Breast epithelium (tissue), 3 donors: ENCODE results near the gene RSPO1.

ENCODE experiments used
- POLR2A ChIP-seq: fragments of 450-650 bp; IDR thresholded peaks from one replicate; pipeline ENCODE4 v1.6.1; 2016; ENCODE audit warnings: antibody characterized with exemption, mild to moderate bottlenecking, moderate library complexity
- TF ChIP-seq, protein P1 (sequence below), 3 donors: fragments of 450-650 bp; IDR thresholded peaks; one replicate each; pipeline ENCODE4 v1.5.1; 2016 to 2017; ENCODE audit warnings: antibody characterized with exemption in 3 of 3, mild to moderate bottlenecking in 3 of 3, moderate library complexity in 3 of 3

DNA sequence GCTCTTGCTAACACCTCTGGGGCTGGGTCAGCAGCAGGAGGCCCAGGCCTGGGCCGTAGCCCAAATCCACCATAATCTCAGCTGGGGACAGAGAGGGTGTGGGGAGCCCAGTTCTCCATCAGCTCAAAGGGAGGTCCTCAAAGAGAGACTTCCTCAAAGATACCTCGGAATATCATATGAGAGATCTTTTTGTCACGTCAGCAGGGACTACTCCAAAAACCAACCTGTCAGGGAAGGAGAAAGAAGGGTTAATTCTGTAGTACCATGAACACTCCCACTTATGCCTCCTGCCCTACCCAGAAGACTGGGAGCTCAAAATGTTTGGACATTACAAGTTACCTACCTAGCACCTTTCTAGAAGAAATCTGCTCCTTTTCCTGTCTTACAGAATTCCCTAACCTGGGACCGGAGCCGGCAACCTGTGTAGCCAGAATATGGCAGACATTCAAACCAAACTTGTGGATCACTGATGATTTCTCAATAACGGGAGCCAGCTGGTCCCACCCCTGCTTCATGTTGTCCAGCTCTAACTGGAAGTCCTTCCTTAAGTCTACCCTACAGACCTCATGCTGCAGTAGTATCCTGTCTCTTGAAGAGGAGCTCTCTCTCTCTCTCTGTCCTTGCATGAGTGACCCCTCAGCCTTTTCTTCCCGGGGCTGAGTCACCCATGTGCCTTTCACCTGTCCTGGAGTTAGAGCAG lies 4.8 kb downstream of the RSPO1 start:
- TF ChIP-seq, protein P1, sequence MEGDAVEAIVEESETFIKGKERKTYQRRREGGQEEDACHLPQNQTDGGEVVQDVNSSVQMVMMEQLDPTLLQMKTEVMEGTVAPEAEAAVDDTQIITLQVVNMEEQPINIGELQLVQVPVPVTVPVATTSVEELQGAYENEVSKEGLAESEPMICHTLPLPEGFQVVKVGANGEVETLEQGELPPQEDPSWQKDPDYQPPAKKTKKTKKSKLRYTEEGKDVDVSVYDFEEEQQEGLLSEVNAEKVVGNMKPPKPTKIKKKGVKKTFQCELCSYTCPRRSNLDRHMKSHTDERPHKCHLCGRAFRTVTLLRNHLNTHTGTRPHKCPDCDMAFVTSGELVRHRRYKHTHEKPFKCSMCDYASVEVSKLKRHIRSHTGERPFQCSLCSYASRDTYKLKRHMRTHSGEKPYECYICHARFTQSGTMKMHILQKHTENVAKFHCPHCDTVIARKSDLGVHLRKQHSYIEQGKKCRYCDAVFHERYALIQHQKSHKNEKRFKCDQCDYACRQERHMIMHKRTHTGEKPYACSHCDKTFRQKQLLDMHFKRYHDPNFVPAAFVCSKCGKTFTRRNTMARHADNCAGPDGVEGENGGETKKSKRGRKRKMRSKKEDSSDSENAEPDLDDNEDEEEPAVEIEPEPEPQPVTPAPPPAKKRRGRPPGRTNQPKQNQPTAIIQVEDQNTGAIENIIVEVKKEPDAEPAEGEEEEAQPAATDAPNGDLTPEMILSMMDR (IDR thresholded peaks at IDR 0.05), result no peak
- no peak for TF ChIP-seq POLR2A
